Neural progenitor cell (in vitro differentiated cells): Measurements from ENCODE around the gene PILRB. TPM values are rescaled to one million over a fixed set of nuclear protein-coding genes. Genes with fewer than 3 reads are reported as not detected.
A peak's percentile ranks its signal among the peaks of the same experiment; 100 is the strongest.

Experiments used
- DNase-seq: peaks from one replicate; pipeline ENCODE4 v3.0.0-alpha.2; 2016; ENCODE audit warnings: low spot score
- H2AFZ ChIP-seq: fragments of 200-600 bp; sonication (generic); replicated peaks from 2 replicates; pipeline ENCODE4 v1.6.1; 2016; ENCODE audit warnings: antibody characterized with exemption
- H3F3A ChIP-seq: fragments of 200-600 bp; sonication (generic); 2 replicates; pipeline ENCODE4 v1.6.1; 2016; ENCODE audit warnings: antibody characterized with exemption, low read depth
- H3K27ac ChIP-seq: fragments of 200-600 bp; sonication (generic); 2 replicates; pipeline ENCODE4 v1.5.1; 2016; ENCODE audit warnings: mild to moderate bottlenecking
- H3K27me3 ChIP-seq: fragments of 200-600 bp; sonication (generic); 2 replicates; pipeline ENCODE4 v1.6.1; 2016; ENCODE audit warnings: mild to moderate bottlenecking, moderate library complexity
- H3K36me3 ChIP-seq: fragments of 200-600 bp; sonication (generic); 2 replicates; pipeline ENCODE4 v1.5.1; 2016
- H3K4me1 ChIP-seq: fragments of 200-600 bp; sonication (generic); 2 replicates; pipeline ENCODE4 v1.6.1; 2016; ENCODE audit warnings: mixed run types
- H3K4me2 ChIP-seq: fragments of 200-600 bp; sonication (generic); 2 replicates; pipeline ENCODE4 v1.6.1; 2016
- H3K4me3 ChIP-seq: fragments of 200-600 bp; sonication (generic); 2 replicates; pipeline ENCODE4 v1.5.1; 2016
- H3K79me2 ChIP-seq: fragments of 200-600 bp; sonication (generic); 2 replicates; pipeline ENCODE4 v1.6.1; 2016; ENCODE audit warnings: low read depth
- H3K9ac ChIP-seq: fragments of 200-600 bp; sonication (generic); 2 replicates; pipeline ENCODE4 v1.6.1; 2016
- H3K9me3 ChIP-seq: fragments of 200-600 bp; sonication (generic); 2 replicates; pipeline ENCODE4 v1.5.1; 2016; ENCODE audit warnings: low read depth
- H4K20me1 ChIP-seq: fragments of 200-600 bp; sonication (generic); 2 replicates; pipeline ENCODE4 v1.6.1; 2016; ENCODE audit warnings: low read depth
- H3K27ac Mint-ChIP-seq: 3 replicates; pipeline ENCODE4 v1.8.0; 2021; ENCODE audit warnings: mixed read lengths
- H3K27me3 Mint-ChIP-seq: 2 replicates; pipeline ENCODE4 v1.8.0; 2022; ENCODE audit warnings: low read depth, mild to moderate bottlenecking, inconsistent platforms, moderate library complexity, mixed read lengths; ENCODE audit not compliant: insufficient read depth
- H3K36me3 Mint-ChIP-seq: 3 replicates; pipeline ENCODE4 v1.8.0; 2021; ENCODE audit warnings: mixed read lengths
- H3K4me1 Mint-ChIP-seq: 3 replicates; pipeline ENCODE4 v1.8.0; 2021; ENCODE audit warnings: mixed read lengths
- H3K4me3 Mint-ChIP-seq: 3 replicates; pipeline ENCODE4 v1.8.0; 2021; ENCODE audit warnings: mild to moderate bottlenecking, moderate library complexity, mixed read lengths
- H3K9me3 Mint-ChIP-seq: 3 replicates; pipeline ENCODE4 v1.8.0; 2020; ENCODE audit warnings: mixed read lengths
- CTCF ChIP-seq: fragments of 200-600 bp; sonication (generic); IDR thresholded peaks from 2 replicates; pipeline ENCODE4 v1.5.1; 2017; ENCODE audit warnings: antibody characterized with exemption, mild to moderate bottlenecking
- EZH2 ChIP-seq: fragments of 200-600 bp; sonication (generic); IDR thresholded peaks from 2 replicates; pipeline ENCODE4 v1.6.1; 2017; ENCODE audit warnings: antibody characterized with exemption, mild to moderate bottlenecking, moderate library complexity
- EZH2phosphoT487 ChIP-seq: fragments of 200-600 bp; sonication (generic); IDR thresholded peaks from 2 replicates; pipeline ENCODE4 v1.6.1; 2017; ENCODE audit warnings: antibody characterized with exemption
- total RNA-seq: library from RNA; depleted of rRNA; stranded (reverse); fragments of >200 nt; gene quantifications from 2 replicates; pipeline ENCODE4 v1.2.3, GENCODE V29; 2015; ENCODE audit warnings: low replicate concordance

The PILRB gene
- total RNA-seq, 1 donor from 2014 or later = 19.3 TPM

- H3K4me1 Mint-ChIP-seq = peaks cover 10% of the 10 kb centered on the region
Measured at GRCh38 chr7:100406767-100407166, 48.9 kb downstream of the PILRB start.

GRCh38 chr7:100407285-100408180 lies 49.6 kb downstream of the PILRB start:
- Mint-ChIP-seq H3K27me3 (peaks cover 3% of the 10 kb centered on the region), H3K9me3 (no peaks in the 10 kb centered on the region), H3K4me1 (peaks cover 10% of the 10 kb centered on the region), H3K4me3 (no peak overlapping the region), H3K27ac (peak overlapping the region; percentile 2), H3K36me3 (no peaks in the 10 kb centered on the region)
- H3K4me3 ChIP-seq = no peak overlapping the region
- H3K4me2 ChIP-seq = no peak overlapping the region
- no peaks in the 10 kb centered on the region for H3K79me2 ChIP-seq
- H3K9ac ChIP-seq = no peak overlapping the region
- H3K9me3 ChIP-seq = no peaks in the 10 kb centered on the region
- DNase-seq = peak; percentile 73
- peaks cover 24% of the 10 kb centered on the region for H3K27me3 ChIP-seq
- H4K20me1 ChIP-seq = no peaks in the 10 kb centered on the region
- H3K36me3 ChIP-seq = no peaks in the 10 kb centered on the region
- no peaks in the 10 kb centered on the region for H3K4me1 ChIP-seq
- H3F3A ChIP-seq = no peaks in the 10 kb centered on the region
- no peak overlapping the region for H2AFZ ChIP-seq
- H3K27ac ChIP-seq = no peak overlapping the region
- TF ChIP-seq EZH2phosphoT487 (no peak), CTCF (peak; percentile 75)

More at GRCh38 chr7:100406767-100407166, 48.9 kb downstream of the PILRB start:
- H3K79me2 ChIP-seq = no peaks in the 10 kb centered on the region
- no peak overlapping the region for H3K4me3 ChIP-seq
- no peaks in the 10 kb centered on the region for H4K20me1 ChIP-seq
- no peaks in the 10 kb centered on the region for H3F3A ChIP-seq
- TF ChIP-seq EZH2 = no peak
- no peak overlapping the region for H3K27ac ChIP-seq
- no peaks in the 10 kb centered on the region for H3K36me3 Mint-ChIP-seq
- no peak overlapping the region for H3K4me3 Mint-ChIP-seq
- H3K36me3 ChIP-seq = no peaks in the 10 kb centered on the region
- H3K4me2 ChIP-seq = no peak overlapping the region
- no peak for DNase-seq
- H3K9ac ChIP-seq = no peak overlapping the region
- no peaks in the 10 kb centered on the region for H3K4me1 ChIP-seq
- no peaks in the 10 kb centered on the region for H3K9me3 ChIP-seq
- H3K27me3 Mint-ChIP-seq = peaks cover 3% of the 10 kb centered on the region
- no peak overlapping the region for H2AFZ ChIP-seq
- H3K27ac Mint-ChIP-seq = no peak overlapping the region
- no peaks in the 10 kb centered on the region for H3K9me3 Mint-ChIP-seq
- H3K27me3 ChIP-seq = peaks cover 24% of the 10 kb centered on the region

GRCh38 chr7:100411101-100411500 lies 53.2 kb downstream of the PILRB start:
- no peak overlapping the region for H2AFZ ChIP-seq
- H3K27me3 Mint-ChIP-seq = no peaks in the 10 kb centered on the region
- H4K20me1 ChIP-seq = no peaks in the 10 kb centered on the region
- H3K4me3 ChIP-seq = no peak overlapping the region
- no peaks in the 10 kb centered on the region for H3K9me3 Mint-ChIP-seq
- peaks cover 13% of the 10 kb centered on the region for H3K4me1 Mint-ChIP-seq
- no peaks in the 10 kb centered on the region for H3K4me1 ChIP-seq
- TF ChIP-seq EZH2 (no peak), EZH2phosphoT487 (no peak), CTCF (no peak)
- H3F3A ChIP-seq = peaks cover 3% of the 10 kb centered on the region
- H3K36me3 ChIP-seq = no peaks in the 10 kb centered on the region
- H3K79me2 ChIP-seq = no peaks in the 10 kb centered on the region
- no peaks in the 10 kb centered on the region for H3K36me3 Mint-ChIP-seq
- H3K4me3 Mint-ChIP-seq = no peak overlapping the region
- no peak overlapping the region for H3K4me2 ChIP-seq
- H3K9ac ChIP-seq = no peak overlapping the region
- no peak overlapping the region for H3K27ac ChIP-seq
- H3K9me3 ChIP-seq = no peaks in the 10 kb centered on the region
- no peak for DNase-seq
- peaks cover 24% of the 10 kb centered on the region for H3K27me3 ChIP-seq
- no peak overlapping the region for H3K27ac Mint-ChIP-seq

- peaks cover 3% of the 10 kb centered on the region for H3K4me1 Mint-ChIP-seq
- H3K4me3 Mint-ChIP-seq = no peak overlapping the region
- H3K27ac Mint-ChIP-seq = no peak overlapping the region
- no peaks in the 10 kb centered on the region for H3K36me3 ChIP-seq
- H4K20me1 ChIP-seq = no peaks in the 10 kb centered on the region
- peaks cover 24% of the 10 kb centered on the region for H3K27me3 ChIP-seq
- H3K4me1 ChIP-seq = no peaks in the 10 kb centered on the region
- no peaks in the 10 kb centered on the region for H3K9me3 ChIP-seq
- H3K36me3 Mint-ChIP-seq = no peaks in the 10 kb centered on the region
- no peak overlapping the region for H3K4me3 ChIP-seq
- no peaks in the 10 kb centered on the region for H3K79me2 ChIP-seq
- no peak overlapping the region for H3K4me2 ChIP-seq
- TF ChIP-seq CTCF (no peak), EZH2 (no peak), EZH2phosphoT487 (no peak)
- H3F3A ChIP-seq = peaks cover 3% of the 10 kb centered on the region
- no peaks in the 10 kb centered on the region for H3K9me3 Mint-ChIP-seq
- no peak for DNase-seq
- H3K9ac ChIP-seq = no peak overlapping the region
- no peak overlapping the region for H3K27ac ChIP-seq
- H3K27me3 Mint-ChIP-seq = no peaks in the 10 kb centered on the region
- H2AFZ ChIP-seq = no peak overlapping the region
Measured at GRCh38 chr7:100413346-100413745, 55.4 kb downstream of the PILRB start.
